IPS-15b (cell line): ENCODE data around the gene ELL2.

Experiments
- H3K27me3 ChIP-seq: one replicate; pipeline ENCODE4 v1.6.1; 2013; ENCODE audit warnings: low read length; ENCODE audit not compliant: control insufficient read depth, insufficient read depth
- H3K36me3 ChIP-seq: one replicate; pipeline ENCODE4 v1.6.1; 2013; ENCODE audit warnings: low read length; ENCODE audit not compliant: control insufficient read depth, insufficient read depth
- H3K4me1 ChIP-seq: one replicate; pipeline ENCODE4 v1.6.1; 2013; ENCODE audit warnings: mild to moderate bottlenecking, low read length; ENCODE audit not compliant: control insufficient read depth, insufficient read depth
- H3K4me3 ChIP-seq: one replicate; pipeline ENCODE4 v1.5.1; 2013; ENCODE audit warnings: low read depth, low read length
- H3K9ac ChIP-seq: one replicate; pipeline ENCODE4 v1.6.1; 2013; ENCODE audit warnings: low read depth, mild to moderate bottlenecking, low read length
- H3K9me3 ChIP-seq: one replicate; pipeline ENCODE4 v1.6.1; 2013; ENCODE audit warnings: mild to moderate bottlenecking, low read length; ENCODE audit not compliant: control insufficient read depth, insufficient read depth

Gene ELL2

GRCh38 chr5:95960667-95961616, 709 bp downstream of the ELL2 start:
- H3K9me3 ChIP-seq = no peaks in the 10 kb centered on the region
- H3K4me3 ChIP-seq = peak overlapping the region; percentile 96
- no peaks in the 10 kb centered on the region for H3K36me3 ChIP-seq
- peaks cover 26% of the 10 kb centered on the region for H3K4me1 ChIP-seq
- H3K27me3 ChIP-seq = peaks cover 9% of the 10 kb centered on the region
- H3K9ac ChIP-seq = peak overlapping the region; percentile 73

DNA sequence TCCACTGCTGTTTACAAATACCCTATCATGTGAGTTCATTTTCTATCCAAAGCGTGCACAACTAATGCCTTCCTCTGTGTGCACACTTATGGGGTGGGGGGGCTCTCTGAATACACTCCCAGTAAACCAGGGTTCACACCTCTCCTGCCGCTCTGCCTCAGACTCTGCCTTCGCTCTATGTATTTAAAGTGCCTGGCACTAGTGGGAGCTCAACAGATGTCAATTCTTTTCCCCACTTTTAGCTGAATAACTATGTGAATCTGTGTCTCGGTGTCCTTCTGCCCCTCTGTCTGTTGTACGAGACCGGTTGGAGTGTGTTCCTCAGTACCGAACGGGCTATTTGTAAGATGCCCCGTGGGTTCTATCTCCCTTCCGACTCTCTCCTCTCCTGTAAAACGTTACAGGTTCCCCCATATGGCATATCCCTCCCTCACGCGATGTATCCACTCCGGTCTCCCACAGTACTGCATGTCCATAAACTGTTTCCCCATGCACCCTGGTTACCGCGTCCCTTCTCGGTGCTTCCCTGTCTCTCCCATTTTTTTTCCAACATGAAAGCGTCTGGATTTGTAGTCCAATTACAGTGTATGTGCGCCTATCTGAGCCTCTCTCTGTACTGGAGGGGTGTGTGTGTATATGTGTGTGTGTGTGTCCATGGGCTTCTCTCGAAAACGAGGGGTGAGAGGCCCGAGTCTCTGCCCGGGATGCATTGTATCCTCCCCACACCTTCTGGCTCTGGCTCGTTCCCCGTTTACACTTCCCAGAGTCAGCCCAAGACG, 1.6 kb downstream of the ELL2 start:
- Histone ChIP-seq H3K4me3 (peak overlapping the region; percentile 96), H3K4me1 (peaks cover 27% of the 10 kb centered on the region), H3K9me3 (no peaks in the 10 kb centered on the region), H3K36me3 (no peaks in the 10 kb centered on the region), H3K9ac (peak overlapping the region; percentile 58), H3K27me3 (peaks cover 9% of the 10 kb centered on the region)

DNA sequence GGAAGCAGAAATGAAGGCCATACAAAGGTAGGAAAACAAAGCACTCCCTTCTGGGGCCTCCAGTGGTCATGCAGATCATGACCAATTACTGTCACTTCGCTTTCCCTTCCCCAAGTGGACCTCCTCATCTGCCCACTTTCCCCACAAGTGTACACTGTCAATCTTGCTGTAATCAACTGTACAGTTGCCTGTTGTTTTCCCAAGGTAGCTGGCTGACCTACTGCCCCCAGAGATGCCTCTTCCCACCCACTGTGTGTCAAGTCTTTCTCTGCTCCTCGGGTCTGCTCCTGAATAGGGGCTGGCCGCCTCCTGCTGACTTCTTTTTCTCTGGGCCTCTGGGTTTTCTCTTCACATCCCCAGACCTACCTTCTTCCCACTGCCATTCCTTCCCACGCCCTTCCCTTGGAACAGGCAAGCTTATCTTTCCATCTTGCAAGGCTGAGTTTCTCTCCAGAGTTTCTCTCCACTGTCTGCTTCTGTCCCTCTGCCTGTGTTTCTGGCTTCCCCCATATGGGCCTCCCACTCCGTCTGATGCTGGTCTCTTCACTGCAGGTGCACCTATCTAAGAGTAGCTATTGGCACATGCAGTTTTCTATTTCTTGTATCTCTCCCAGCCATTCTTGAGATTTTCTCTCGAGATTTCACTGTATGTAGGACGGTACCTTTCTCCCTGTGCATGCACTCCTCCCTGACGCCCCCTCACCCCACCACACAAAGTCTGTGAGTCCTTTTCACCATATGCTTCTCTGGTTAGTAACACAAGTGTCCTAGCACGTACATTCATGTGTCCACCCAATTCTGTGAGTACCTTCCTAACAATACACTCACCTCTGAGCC, 2.4 kb downstream of the ELL2 start:
- Histone ChIP-seq H3K4me1 (peaks cover 27% of the 10 kb centered on the region), H3K4me3 (peak overlapping the region; percentile 96), H3K9me3 (no peaks in the 10 kb centered on the region), H3K9ac (no peak overlapping the region), H3K27me3 (peaks cover 9% of the 10 kb centered on the region), H3K36me3 (no peaks in the 10 kb centered on the region)

- H3K9me3 ChIP-seq = no peaks in the 10 kb centered on the region
- H3K4me1 ChIP-seq = peaks cover 21% of the 10 kb centered on the region
- H3K36me3 ChIP-seq = no peaks in the 10 kb centered on the region
- H3K4me3 ChIP-seq = peak overlapping the region; percentile 11
- peaks cover 9% of the 10 kb centered on the region for H3K27me3 ChIP-seq
- no peak overlapping the region for H3K9ac ChIP-seq
These were observed 3.2 kb downstream of the ELL2 start for GRCh38 chr5:95958310-95959014.

- Histone ChIP-seq H3K9me3 (no peaks in the 10 kb centered on the region), H3K36me3 (no peaks in the 10 kb centered on the region), H3K9ac (no peak overlapping the region), H3K27me3 (peaks cover 9% of the 10 kb centered on the region), H3K4me1 (peaks cover 18% of the 10 kb centered on the region), H3K4me3 (no peak overlapping the region)
These were observed 4.0 kb downstream of the ELL2 start for GRCh38 chr5:95957561-95958203.

- Histone ChIP-seq H3K27me3 (peaks cover 9% of the 10 kb centered on the region), H3K9ac (no peak overlapping the region), H3K9me3 (no peaks in the 10 kb centered on the region), H3K36me3 (no peaks in the 10 kb centered on the region), H3K4me1 (peaks cover 18% of the 10 kb centered on the region), H3K4me3 (no peak overlapping the region)
These were observed 4.8 kb downstream of the ELL2 start for GRCh38 chr5:95956900-95957293.

GRCh38 chr5:95956021-95956899, 5.4 kb downstream of the ELL2 start:
- Histone ChIP-seq H3K36me3 (no peaks in the 10 kb centered on the region), H3K9ac (no peak overlapping the region), H3K9me3 (no peaks in the 10 kb centered on the region), H3K4me3 (no peak overlapping the region), H3K27me3 (peaks cover 9% of the 10 kb centered on the region), H3K4me1 (peaks cover 18% of the 10 kb centered on the region)

GRCh38 chr5:95954716-95955115, 6.9 kb downstream of the ELL2 start:
- Histone ChIP-seq H3K27me3 (peaks cover under 1% of the 10 kb centered on the region), H3K36me3 (no peaks in the 10 kb centered on the region), H3K9me3 (no peaks in the 10 kb centered on the region), H3K4me3 (no peak overlapping the region), H3K4me1 (peaks cover 16% of the 10 kb centered on the region), H3K9ac (no peak overlapping the region)

DNA sequence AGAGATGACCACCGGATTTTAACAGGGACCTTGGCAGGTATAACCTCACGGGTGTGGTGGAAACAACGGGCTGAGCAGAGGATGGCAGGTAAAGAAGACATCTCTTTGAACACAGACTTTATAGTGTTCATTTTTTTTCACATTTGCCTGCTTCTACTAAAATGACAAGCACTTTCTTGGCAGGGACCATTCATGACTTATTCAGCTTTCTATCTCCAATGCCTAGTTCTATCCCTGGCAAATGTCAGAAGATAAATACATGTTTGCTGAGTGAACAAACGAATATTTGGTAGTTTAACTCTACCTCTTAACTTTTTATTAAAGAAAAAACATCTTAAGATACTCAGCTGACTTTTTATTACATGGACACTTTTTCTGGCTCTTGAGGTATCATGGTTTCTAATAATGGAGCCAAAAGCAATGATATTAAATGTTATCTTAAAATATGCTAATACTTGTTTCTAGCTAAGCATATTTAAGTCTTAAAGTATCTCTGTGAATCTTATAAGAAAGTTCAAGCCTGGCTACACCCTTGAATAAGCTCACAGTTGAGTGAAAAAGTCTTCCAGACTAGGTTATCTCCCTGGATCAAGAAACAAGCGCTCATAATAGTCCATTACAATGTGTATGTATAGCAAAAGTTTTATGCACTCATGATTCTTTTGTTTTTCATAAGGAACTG, 8.5 kb downstream of the ELL2 start:
- Histone ChIP-seq H3K27me3 (no peaks in the 10 kb centered on the region), H3K36me3 (no peaks in the 10 kb centered on the region), H3K9ac (no peak overlapping the region), H3K4me3 (no peak overlapping the region), H3K9me3 (no peaks in the 10 kb centered on the region), H3K4me1 (peaks cover 4% of the 10 kb centered on the region)

GRCh38 chr5:95951916-95952315, 9.7 kb downstream of the ELL2 start:
- Histone ChIP-seq H3K27me3 (no peaks in the 10 kb centered on the region), H3K9me3 (no peaks in the 10 kb centered on the region), H3K4me3 (no peak overlapping the region), H3K4me1 (peaks cover 3% of the 10 kb centered on the region), H3K9ac (no peak overlapping the region), H3K36me3 (no peaks in the 10 kb centered on the region)
